Coronary artery (tissue), 2 donors: ENCODE results near the gene RGS14.
A peak's percentile ranks its signal among the peaks of the same experiment; 100 is the strongest.
"Not testable (repeated sequence)": the region's sequence is repeated elsewhere in the genome, so short reads cannot be mapped to it uniquely, and the experiment has no call there.

Source experiments
- DNase-seq: peaks from one replicate; pipeline ENCODE4 v3.0.0-alpha.2; 2017; ENCODE audit warnings: low spot score
- H3K27ac ChIP-seq, 2 donors: fragments of 200-600 bp; sonication (generic); one replicate each; pipeline ENCODE4 v1.5.1; 2016 to 2019
- H3K4me3 ChIP-seq: fragments of 200-600 bp; sonication (generic); 2 replicates; pipeline ENCODE4 v1.5.1; 2016; ENCODE audit warnings: mild to moderate bottlenecking, moderate library complexity
- CTCF ChIP-seq: fragments of 200-600 bp; sonication (generic); IDR thresholded peaks from one replicate; pipeline ENCODE4 v1.5.1; 2019; ENCODE audit warnings: antibody characterized with exemption

RGS14 gene

GRCh38 chr5:177371120-177372033 lies 13.7 kb downstream of the RGS14 start:
- no peak for DNase-seq
- peak; percentile 13 for TF ChIP-seq CTCF
- peak overlapping the region; percentile 67 for H3K4me3 ChIP-seq

DNA sequence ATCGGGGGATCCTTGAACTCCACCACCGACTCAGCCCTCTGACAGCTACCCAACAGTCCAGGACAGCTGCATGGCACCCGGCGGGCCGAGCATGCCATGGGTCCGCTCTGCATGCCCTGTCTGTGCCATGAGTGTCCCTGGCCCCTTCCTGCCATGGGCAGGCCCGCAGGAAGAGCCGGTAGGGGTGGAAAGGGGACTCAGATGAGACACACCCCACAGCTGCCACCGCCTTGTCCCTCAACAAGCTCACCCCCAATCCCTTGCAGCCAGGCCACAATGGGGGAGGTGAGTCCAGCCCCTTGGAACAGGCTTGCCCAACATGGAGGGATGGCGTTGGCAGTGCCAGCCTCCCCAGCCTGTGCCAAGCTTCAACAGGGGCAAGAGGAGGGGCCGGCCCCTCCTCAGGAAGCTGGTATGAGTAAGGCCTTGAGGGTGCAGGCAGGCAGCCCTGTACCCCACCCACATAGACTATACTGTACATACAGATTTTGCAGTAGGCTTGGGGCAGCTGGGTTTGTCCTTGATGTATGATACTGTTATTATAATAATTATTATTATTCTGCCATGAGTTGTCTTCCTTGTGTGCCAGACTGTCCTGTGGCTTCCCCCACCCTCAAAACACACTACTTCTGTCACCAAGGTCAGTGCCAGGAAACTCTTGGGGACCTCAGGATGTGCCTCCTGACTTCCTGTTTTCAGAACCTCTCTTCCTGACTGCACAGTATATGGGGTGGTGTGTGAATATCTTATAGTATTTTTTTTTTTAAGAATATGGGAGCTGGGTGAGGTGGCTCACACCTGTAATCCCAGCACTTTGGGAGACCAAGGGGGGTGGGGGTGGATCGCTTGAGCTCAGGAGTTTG lies 14.5 kb downstream of the RGS14 start:
- no peak for DNase-seq
- Histone ChIP-seq H3K27ac (no peak overlapping the region), H3K4me3 (no peak overlapping the region)
- TF ChIP-seq CTCF: no peak

More at GRCh38 chr5:177371120-177372033, 13.7 kb downstream of the RGS14 start:
- H3K27ac ChIP-seq: peak overlapping the region in 1 of 2 donors; percentile 13

DNA sequence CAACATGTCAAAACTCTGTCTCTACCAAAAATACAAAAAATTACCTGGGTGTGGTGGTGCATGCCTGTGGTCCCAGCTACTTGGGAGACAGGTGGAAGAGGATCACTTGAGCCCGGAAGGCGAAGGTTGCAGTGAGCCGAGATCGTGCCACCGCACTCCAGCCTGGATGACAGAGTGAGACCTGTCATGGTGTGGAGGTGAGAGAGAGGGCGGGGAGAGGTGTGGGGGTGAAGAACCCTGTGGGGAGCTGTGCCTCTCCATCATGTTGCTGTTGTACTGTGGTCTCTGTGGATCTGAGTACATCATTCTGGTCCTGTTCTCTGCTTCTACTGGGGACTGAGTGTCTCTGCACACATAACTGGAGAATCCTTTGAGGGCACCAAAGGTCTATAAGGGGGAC lies 15.2 kb downstream of the RGS14 start:
- Histone ChIP-seq H3K4me3 (no peak overlapping the region), H3K27ac (no peak overlapping the region)
- no peak for DNase-seq
- TF ChIP-seq CTCF: no peak

- DNase-seq: no peak
- Histone ChIP-seq H3K4me3 (no peak overlapping the region), H3K27ac (no peak overlapping the region)
- no peak for TF ChIP-seq CTCF
Measured at GRCh38 chr5:177373806-177374205, 16.1 kb downstream of the RGS14 start.

DNA sequence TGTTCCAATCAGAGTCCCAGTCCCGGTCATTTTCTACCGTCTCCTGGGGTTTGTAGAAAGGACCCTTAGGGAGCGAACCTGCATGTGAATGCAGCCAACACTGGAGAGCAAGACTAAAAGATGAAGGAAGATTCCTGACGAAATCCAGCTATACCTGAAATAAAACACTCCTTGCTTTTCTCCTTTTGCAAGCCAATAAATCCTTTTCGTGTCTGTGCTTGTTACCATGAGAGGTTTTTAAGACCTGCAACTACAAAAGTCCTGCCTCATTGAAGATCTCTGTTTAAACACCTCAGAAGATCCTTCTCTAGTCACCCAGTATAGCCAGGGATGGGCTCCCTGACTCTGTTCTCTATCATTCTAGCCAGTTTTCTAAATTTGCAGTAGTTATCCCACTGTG lies 16.5 kb downstream of the RGS14 start:
- H3K4me3 ChIP-seq: no peak overlapping the region
- DNase-seq: no peak
- TF ChIP-seq CTCF: no peak
- H3K27ac ChIP-seq: no peak overlapping the region

DNA sequence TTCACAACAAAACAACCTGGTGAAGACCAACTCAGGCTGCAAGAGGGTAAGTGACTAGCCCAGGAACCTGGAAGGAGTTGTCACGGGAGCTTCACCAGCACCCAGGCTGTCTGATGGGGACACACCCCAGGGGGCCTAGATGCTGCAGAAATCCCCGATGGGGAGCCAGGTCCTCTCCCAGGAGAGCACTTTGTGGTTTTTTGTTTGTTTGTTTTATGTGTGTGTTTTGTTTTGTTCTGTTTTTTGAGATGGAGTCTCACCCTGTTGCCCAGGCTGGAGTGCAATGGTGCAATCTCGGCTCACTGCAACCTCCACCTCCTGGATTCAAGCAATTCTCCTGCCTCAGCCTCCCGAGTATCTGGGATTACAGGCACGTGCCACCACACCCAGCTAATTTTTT lies 17.8 kb downstream of the RGS14 start:
- H3K27ac ChIP-seq, DNase-seq, H3K4me3 ChIP-seq: not testable (repeated sequence)

GRCh38 chr5:177376107-177376506 lies 18.4 kb downstream of the RGS14 start:
- no peak for DNase-seq
- no peak overlapping the region for H3K4me3 ChIP-seq
- no peak overlapping the region for H3K27ac ChIP-seq
- TF ChIP-seq CTCF: no peak
